NCI-H1694 treated with DMSO at 0.1 percent for 48 hours (cell line): ENCODE data around the gene INVS.
"Not testable (repeated sequence)": the region's sequence is repeated elsewhere in the genome, so short reads cannot be mapped to it uniquely, and the experiment has no call there.

Source experiments
- DNase-seq: peaks from one replicate; lab custom pipeline; 2025; lab: John Stamatoyannopoulos, UW

The INVS gene

GRCh38 chr9:100126423-100126822 is 27.4 kb downstream of the INVS start:
- DNase-seq = no peak

- DNase-seq = no peak
Observed at GRCh38 chr9:100129772-100130171, 30.7 kb downstream of the INVS start.

- no peak for DNase-seq
Observed at GRCh38 chr9:100131216-100131615, 32.2 kb downstream of the INVS start.

GRCh38 chr9:100131875-100132430 is 32.9 kb downstream of the INVS start:
- DNase-seq = no peak

- no peak for DNase-seq
Observed at GRCh38 chr9:100134731-100135130, 35.7 kb downstream of the INVS start.

- not testable (repeated sequence) for DNase-seq
Observed at GRCh38 chr9:100136799-100137198, 37.8 kb downstream of the INVS start.

- DNase-seq = not testable (repeated sequence)
Observed at GRCh38 chr9:100140303-100140702, 41.3 kb downstream of the INVS start.

- not testable (repeated sequence) for DNase-seq
Observed at GRCh38 chr9:100141862-100142261, 42.8 kb downstream of the INVS start.

GRCh38 chr9:100145167-100145934 is 46.3 kb downstream of the INVS start:
- not testable (repeated sequence) for DNase-seq

GRCh38 chr9:100145976-100146375 is 46.9 kb downstream of the INVS start:
- DNase-seq = not testable (repeated sequence)

- no peak for DNase-seq
Observed at GRCh38 chr9:100150214-100150613, 51.2 kb downstream of the INVS start.

- no peak for DNase-seq
Observed at GRCh38 chr9:100160021-100160420, 61.0 kb downstream of the INVS start.

- DNase-seq = no peak
Observed at GRCh38 chr9:100167176-100167575, 68.1 kb downstream of the INVS start.

GRCh38 chr9:100167915-100168654 is 69.0 kb downstream of the INVS start:
- DNase-seq = no peak

- DNase-seq = no peak
Observed at GRCh38 chr9:100170085-100170484, 71.0 kb downstream of the INVS start.

GRCh38 chr9:100170556-100170955 is 71.5 kb downstream of the INVS start:
- no peak for DNase-seq

- DNase-seq = no peak
Observed at GRCh38 chr9:100186356-100186755, 87.3 kb downstream of the INVS start.

- DNase-seq = no peak
Observed at GRCh38 chr9:100190339-100190738, 91.3 kb downstream of the INVS start.

GRCh38 chr9:100191264-100191663 is 92.2 kb downstream of the INVS start:
- DNase-seq = no peak

- DNase-seq = no peak
Observed at GRCh38 chr9:100193078-100193477, 94.0 kb downstream of the INVS start.

- DNase-seq = no peak
Observed at GRCh38 chr9:100196215-100196614, 97.2 kb downstream of the INVS start.

- no peak for DNase-seq
Observed at GRCh38 chr9:100196828-100197227, 97.8 kb downstream of the INVS start.

- DNase-seq = no peak
Observed at GRCh38 chr9:100197553-100197952, 98.5 kb downstream of the INVS start.
